Adrenal gland (tissue), 12 donors: Measurements from ENCODE around the gene LGALSL. TPM values are rescaled to one million over a fixed set of nuclear protein-coding genes. Genes with fewer than 3 reads are reported as not detected.

Source experiments
- DNase-seq, 7 donors: peaks; one replicate each; pipeline ENCODE4 v3.0.0-alpha.2; 2019 to 2020
- H3K27ac ChIP-seq, 5 donors: fragments of 200-600 bp; sonication (generic) in 4 of 5; 1 replicate in 3 of 5; 2 replicates in 2 of 5; pipeline versions ENCODE4 v1.5.1 to v1.8.0; 2016 to 2020; ENCODE audit warnings: mild to moderate bottlenecking in 1 of 5
- H3K27me3 ChIP-seq: fragments of 200-600 bp; 2 replicates; pipeline ENCODE4 v1.8.0; 2021
- H3K36me3 ChIP-seq, 2 donors: fragments of 200-600 bp; replicated peaks in 1 of 2; 1 replicate in 1 of 2; 2 replicates in 1 of 2; pipeline versions ENCODE4 v1.5.1 to v1.8.0; 2018 to 2022
- H3K4me1 ChIP-seq, 2 donors: fragments of 200-600 bp; replicated peaks in 1 of 2; 1 replicate in 1 of 2; 2 replicates in 1 of 2; pipeline versions ENCODE4 v1.5.1 to v1.8.0; 2018 to 2021
- H3K4me3 ChIP-seq, 4 donors: fragments of 200-600 bp; sonication (generic) in 3 of 4; one replicate each; pipeline ENCODE4 v1.5.1; 2016 to 2018
- H3K9me3 ChIP-seq, 3 donors: fragments of 200-600 bp; sonication (generic) in 1 of 3; replicated peaks in 1 of 3; 1 replicate in 2 of 3; 2 replicates in 1 of 3; pipeline versions ENCODE4 v1.5.1 to v1.8.0; 2016 to 2021
- POLR2A ChIP-seq, 2 donors: fragments of 450-650 bp; IDR thresholded peaks; one replicate each; pipeline ENCODE4 v1.6.1; 2017; ENCODE audit warnings: antibody characterized with exemption in 2 of 2, mild to moderate bottlenecking in 2 of 2, moderate library complexity in 1 of 2
- WGBS, 4 donors: extraction: QIAGEN DNeasy Blood & Tissue Kit in 2 of 4; methylation state at CpG; one replicate each; pipeline versions ENCODE4 v1.1.5 to v1.1.7; 2013 to 2017; 5-methylcytosine and 5-hydroxymethylcytosine counted together
- intact Hi-C, 2 donors: fragments of 100-400 bp; cut with DNase I; formaldehyde crosslinking; loops; one replicate each; pipeline versions ENCODE4 v1.14.1 to v1.15.0; 2022 to 2023
- polyA plus RNA-seq, 3 donors: library from polyadenylated mRNA; stranded (reverse); fragments of 200-250 nt in 2 of 3; fragments of 350-450 nt in 1 of 3; fragmentation: Illumina TruSeq in 1 of 3; extraction: RNeasy Lipid Tissue Mini Kit (QIAGEN cat#74804) in 1 of 3; gene quantifications; one replicate each; pipeline ENCODE4 v1.2.3, GENCODE V29; 2013 to 2014
- total RNA-seq, 9 donors: library from RNA; depleted of rRNA in 4 of 9; stranded (reverse); fragments of >200 nt in 4 of 9; fragments of 120-200 nt in 1 of 9; fragmentation: NEBNext Ultra II Directional in 1 of 9; extraction: Animal tissue kit (Norgen Biotek cat#: 25700) in 1 of 9; gene quantifications; one replicate each; pipeline versions ENCODE4 v1.1.0 to v1.2.4, GENCODE V29; 2013 to 2023
- TF ChIP-seq, protein P1 (sequence below), 6 experiments: fragments of 450-650 bp in 4 of 6; fragments of 200-600 bp in 2 of 6; sonication (generic) in 1 of 6; IDR thresholded peaks; 1 replicate in 5 of 6; 2 replicates in 1 of 6; pipeline versions ENCODE4 v1.5.1 to v1.8.0; 2016 to 2021; ENCODE audit warnings: antibody characterized with exemption in 6 of 6, mild to moderate bottlenecking in 2 of 6, moderate library complexity in 1 of 6
- donor health status: healthy with polysubstance abuse.
- donor health status: Bipolar disorder and iron deficiency.
- donor health status: DM: yes; HTN: yes; CAD: no.
- donor health status: DM: no; HTN: no; CAD: no.
- donor health status: DM: no; HTN: no; CAD: no.
- donor health status: DM: yes; HTN: yes; CAD: no.

LGALSL gene
- total and polyA plus RNA-seq, 12 donors = 13.4 to 79.5 (median 31.3) TPM

GRCh38 chr2:64470766-64471295 lies 16.9 kb downstream of the LGALSL start:
- no peak overlapping the region for H3K4me3 ChIP-seq
- no peaks in the 10 kb centered on the region for H3K4me1 ChIP-seq
- no peak for DNase-seq
- WGBS, 4 donors = 94 to 97% (median 95%) methylated on average over 6 of the region's 6 CpGs
- no peak for TF ChIP-seq POLR2A (IDR thresholded peaks at IDR 0.05)
- TF ChIP-seq, protein P1, sequence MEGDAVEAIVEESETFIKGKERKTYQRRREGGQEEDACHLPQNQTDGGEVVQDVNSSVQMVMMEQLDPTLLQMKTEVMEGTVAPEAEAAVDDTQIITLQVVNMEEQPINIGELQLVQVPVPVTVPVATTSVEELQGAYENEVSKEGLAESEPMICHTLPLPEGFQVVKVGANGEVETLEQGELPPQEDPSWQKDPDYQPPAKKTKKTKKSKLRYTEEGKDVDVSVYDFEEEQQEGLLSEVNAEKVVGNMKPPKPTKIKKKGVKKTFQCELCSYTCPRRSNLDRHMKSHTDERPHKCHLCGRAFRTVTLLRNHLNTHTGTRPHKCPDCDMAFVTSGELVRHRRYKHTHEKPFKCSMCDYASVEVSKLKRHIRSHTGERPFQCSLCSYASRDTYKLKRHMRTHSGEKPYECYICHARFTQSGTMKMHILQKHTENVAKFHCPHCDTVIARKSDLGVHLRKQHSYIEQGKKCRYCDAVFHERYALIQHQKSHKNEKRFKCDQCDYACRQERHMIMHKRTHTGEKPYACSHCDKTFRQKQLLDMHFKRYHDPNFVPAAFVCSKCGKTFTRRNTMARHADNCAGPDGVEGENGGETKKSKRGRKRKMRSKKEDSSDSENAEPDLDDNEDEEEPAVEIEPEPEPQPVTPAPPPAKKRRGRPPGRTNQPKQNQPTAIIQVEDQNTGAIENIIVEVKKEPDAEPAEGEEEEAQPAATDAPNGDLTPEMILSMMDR (IDR thresholded peaks at IDR 0.05) = no peak
- H3K9me3 ChIP-seq = no peaks in the 10 kb centered on the region
- H3K27me3 ChIP-seq = no peaks in the 10 kb centered on the region
- intact Hi-C loops = no loop called here
- no peak overlapping the region for H3K27ac ChIP-seq
- H3K36me3 ChIP-seq = no peaks in the 10 kb centered on the region

GRCh38 chr2:64471600-64471999 lies 17.6 kb downstream of the LGALSL start:
- no peaks in the 10 kb centered on the region for H3K4me1 ChIP-seq
- no peak overlapping the region for H3K27ac ChIP-seq
- no peaks in the 10 kb centered on the region for H3K9me3 ChIP-seq
- intact Hi-C loops = no loop called here
- no peak overlapping the region for H3K4me3 ChIP-seq
- no peak for DNase-seq
- TF ChIP-seq POLR2A (IDR thresholded peaks at IDR 0.05) = no peak
- no peaks in the 10 kb centered on the region for H3K36me3 ChIP-seq
- H3K27me3 ChIP-seq = no peaks in the 10 kb centered on the region
- WGBS, 4 donors = 79 to 89% (median 87%) methylated on average over 4 of the region's 4 CpGs

- no peak overlapping the region for H3K4me3 ChIP-seq
- TF ChIP-seq, protein P1 (IDR thresholded peaks at IDR 0.05) = no peak
- no peak for TF ChIP-seq POLR2A (IDR thresholded peaks at IDR 0.05)
- H3K4me1 ChIP-seq = no peaks in the 10 kb centered on the region
- no peaks in the 10 kb centered on the region for H3K9me3 ChIP-seq
- 74 to 87% (median 82%) methylated on average over 3 of the region's 3 CpGs for WGBS, 4 donors
- no peak overlapping the region for H3K27ac ChIP-seq
- intact Hi-C loops = no loop called here
- H3K36me3 ChIP-seq = no peaks in the 10 kb centered on the region
- no peaks in the 10 kb centered on the region for H3K27me3 ChIP-seq
- no peak for DNase-seq
Observed at GRCh38 chr2:64472881-64473280, 18.9 kb downstream of the LGALSL start.

DNA sequence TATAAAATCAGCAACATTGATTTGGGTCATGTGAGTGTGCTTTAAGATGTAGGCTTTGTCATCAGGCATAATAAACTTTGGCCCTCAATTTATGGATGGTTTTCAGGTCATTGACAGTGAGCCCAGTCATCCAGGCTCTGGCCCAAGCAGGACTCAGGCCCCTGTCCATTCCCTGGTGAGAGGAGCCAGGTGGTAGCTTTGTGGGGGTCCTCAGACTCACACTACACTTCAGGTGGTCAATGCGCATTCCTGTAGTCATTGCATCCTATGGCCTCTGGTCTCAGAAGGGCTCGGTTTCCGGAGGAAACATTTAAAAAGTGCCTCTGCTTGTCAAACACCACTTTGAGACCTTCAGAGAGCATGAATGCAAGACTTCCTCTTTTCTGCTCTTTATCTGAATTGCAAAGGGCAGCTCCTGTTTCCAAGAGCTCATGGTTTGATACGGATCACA lies 20.2 kb downstream of the LGALSL start:
- no peaks in the 10 kb centered on the region for H3K4me1 ChIP-seq
- TF ChIP-seq, protein P1 (IDR thresholded peaks at IDR 0.05) = no peak
- no peak for TF ChIP-seq POLR2A (IDR thresholded peaks at IDR 0.05)
- H3K4me3 ChIP-seq = no peak overlapping the region
- H3K27ac ChIP-seq = no peak overlapping the region
- H3K27me3 ChIP-seq = no peaks in the 10 kb centered on the region
- intact Hi-C loops = no loop called here
- no peaks in the 10 kb centered on the region for H3K9me3 ChIP-seq
- no peak for DNase-seq
- H3K36me3 ChIP-seq = no peaks in the 10 kb centered on the region
- WGBS, 4 donors = 69 to 82% (median 80%) methylated on average over 4 of the region's 4 CpGs

DNA sequence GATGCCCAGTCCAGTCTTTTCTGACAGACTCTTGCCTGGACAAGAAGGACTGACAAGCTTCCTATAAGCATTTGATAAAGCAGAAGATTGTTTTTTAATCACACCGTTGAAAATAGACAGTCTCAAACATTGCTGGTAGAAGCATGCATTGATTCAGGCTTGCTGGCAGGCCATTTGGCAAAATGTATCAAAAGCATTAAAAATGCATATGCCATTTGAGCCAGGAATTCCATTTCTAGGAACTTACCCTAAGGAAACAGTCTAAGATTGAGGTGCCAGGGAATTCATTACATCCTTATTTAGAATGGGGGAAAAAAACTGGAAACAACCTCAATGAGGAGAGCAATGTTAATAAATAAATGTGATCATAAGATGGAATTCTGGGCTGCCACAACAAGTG lies 20.7 kb downstream of the LGALSL start:
- no peak overlapping the region for H3K27ac ChIP-seq
- intact Hi-C loops = no loop called here
- no peaks in the 10 kb centered on the region for H3K27me3 ChIP-seq
- no peak for DNase-seq
- WGBS, 4 donors = 71 to 82% (median 74%) methylated on average over 1 of the region's 1 CpG
- H3K4me1 ChIP-seq = no peaks in the 10 kb centered on the region
- H3K4me3 ChIP-seq = no peak overlapping the region
- no peaks in the 10 kb centered on the region for H3K9me3 ChIP-seq
- TF ChIP-seq POLR2A (IDR thresholded peaks at IDR 0.05) = no peak
- TF ChIP-seq, protein P1 (IDR thresholded peaks at IDR 0.05) = no peak
- no peaks in the 10 kb centered on the region for H3K36me3 ChIP-seq
